Hindlimb muscle (tissue), 1 donor: Measurements from ENCODE around the gene S100A7A. TPM values are rescaled to one million over a fixed set of nuclear protein-coding genes. Genes with fewer than 3 reads are reported as not detected.
A peak's percentile ranks its signal among the peaks of the same experiment; 100 is the strongest.

Experiments
- DNase-seq: peaks from one replicate; pipeline ENCODE4 v3.0.0-alpha.2; 2013
- polyA plus RNA-seq: library from polyadenylated mRNA; unstranded; fragments of 120-200 nt; gene quantifications from one replicate; pipeline ENCODE4 v1.2.1, GENCODE V29; 2013; ENCODE audit not compliant: insufficient read length

S100A7A gene
- not detected for polyA plus RNA-seq

DNA sequence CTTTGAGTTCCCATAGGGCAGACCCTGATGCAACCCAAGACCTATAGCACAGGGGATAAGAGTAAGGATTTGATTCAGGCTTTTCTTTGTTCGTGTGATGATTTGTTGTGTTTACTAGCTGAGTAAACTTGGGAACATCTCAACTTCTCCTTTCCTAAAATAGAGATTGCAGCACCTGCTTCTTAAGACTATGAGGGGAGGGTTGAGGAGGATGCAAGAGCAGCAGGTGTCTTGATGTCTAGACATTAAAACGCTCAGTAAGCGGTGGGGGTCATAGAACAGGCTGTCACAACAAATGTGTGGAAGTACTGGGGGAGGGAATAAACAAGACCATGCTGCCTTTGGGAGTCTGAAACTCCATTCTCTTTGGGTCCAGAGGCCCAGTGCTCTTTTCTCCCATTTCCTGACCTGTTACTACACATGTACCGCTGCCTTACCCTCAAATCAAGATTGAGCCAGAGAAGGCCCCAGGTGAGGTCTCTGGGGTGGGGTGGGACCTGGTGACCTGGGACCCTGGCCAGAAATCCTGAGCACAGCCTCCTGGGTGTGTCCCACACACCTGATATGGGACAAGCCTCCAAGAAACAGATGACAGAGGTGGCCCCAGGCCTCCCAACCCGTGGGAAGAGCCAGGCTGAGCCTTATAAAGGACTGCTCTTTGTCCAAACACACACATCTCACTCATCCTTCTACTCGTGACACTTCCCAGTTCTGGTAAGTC is at the start of gene S100A7A:
TSS of gene S100A7A (plus strand) at position 671 of the 721 bp plus-strand sequence. CDS start 1,563 bp downstream, outside the sequence.
- DNase-seq = no peak

DNA sequence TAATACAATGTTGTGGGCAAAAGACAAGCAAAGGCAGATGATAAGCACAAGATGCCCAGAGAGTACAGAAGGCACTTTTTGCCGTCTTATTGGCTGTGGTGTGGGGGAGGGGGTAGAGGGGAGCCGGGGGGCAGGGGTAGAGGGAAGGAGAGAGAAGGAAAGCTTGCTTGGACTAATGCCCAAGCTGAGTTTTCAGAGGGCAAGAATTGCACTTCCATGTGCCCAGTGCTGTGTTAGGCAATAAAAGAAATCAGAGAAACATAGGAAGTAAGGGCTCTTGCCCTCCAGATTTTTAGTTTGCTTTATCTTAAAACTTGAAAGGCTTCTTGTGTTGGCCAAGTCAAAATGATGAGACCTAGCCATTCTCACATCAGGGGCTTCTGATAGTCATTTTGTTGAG is 49.2 kb upstream of the S100A7A start:
- no peak for DNase-seq

DNA sequence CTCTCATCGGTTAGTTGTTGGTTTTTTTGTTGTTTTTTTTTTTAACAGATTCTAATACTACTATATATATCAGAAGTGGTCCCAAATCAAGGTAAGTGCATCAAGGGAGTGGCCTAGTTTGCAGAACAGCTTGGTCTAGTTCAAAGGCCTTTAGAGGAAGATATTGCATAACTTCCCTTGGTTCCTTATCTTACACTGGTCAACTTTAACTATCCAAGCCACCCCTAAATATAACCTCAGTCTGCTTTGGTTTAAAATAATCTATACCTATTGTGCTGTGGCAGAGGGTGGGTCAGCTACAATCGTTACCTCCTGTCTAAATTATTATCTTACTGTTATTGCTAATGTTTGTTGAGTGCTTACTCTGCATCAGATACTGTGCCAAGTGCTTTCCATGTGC is 47.8 kb upstream of the S100A7A start:
- no peak for DNase-seq

DNA sequence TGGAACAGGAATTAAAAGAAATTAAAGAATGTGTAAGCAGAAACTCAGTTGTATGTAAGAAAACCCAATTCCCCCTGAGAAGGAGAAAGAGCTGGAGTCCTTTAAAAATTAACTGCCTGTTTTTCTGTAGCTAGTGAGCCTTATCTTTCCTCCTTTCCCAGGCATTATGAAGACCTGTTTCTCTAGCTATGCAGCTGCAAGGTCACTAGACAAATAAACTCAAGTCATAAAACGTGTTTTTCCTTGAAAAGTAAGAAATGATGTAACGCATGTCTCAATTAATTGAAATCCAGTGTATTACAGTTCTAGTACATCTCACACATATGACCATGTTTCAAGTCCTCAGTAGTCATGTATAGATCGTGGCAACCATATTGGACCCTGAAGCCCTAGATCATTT is 46.2 kb upstream of the S100A7A start:
- no peak for DNase-seq

DNA sequence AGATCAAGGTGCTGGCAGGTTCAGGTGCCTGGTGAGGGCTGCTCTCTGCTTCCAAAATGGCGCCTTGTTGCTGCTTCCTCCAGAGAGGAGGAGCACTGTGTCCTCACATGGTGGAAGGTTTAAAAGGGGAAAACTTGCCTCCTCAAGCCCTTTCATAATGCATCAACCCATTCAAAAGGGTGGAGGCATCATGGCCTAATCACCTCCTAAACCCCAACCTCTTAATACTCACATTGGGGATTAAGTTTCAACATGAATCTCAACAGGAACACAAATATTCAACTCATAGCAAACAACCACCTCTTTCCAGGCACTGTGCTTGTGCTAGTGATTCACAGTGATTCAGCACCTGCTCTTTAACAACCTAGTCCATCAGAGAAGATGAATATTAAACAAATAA is 45.1 kb upstream of the S100A7A start:
- no peak for DNase-seq

DNA sequence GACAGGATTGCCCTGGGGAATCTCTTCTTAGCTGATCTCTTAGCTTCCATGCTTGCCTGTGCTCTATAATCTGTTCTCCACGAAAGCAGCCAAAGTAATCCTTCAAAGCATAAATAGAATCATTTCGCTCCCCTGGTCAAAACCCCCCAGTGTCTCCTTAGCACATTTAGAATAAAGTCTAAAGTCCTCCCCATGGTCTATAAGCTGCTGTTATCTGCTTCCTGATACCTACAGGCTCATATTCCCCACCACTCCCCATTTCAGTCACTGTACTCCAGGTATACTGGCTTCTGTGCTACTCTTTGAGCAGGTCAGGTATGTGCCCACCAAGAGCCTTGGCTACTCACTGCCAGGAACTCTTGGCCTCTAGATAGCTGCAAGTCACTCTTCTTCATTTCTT is 43.7 kb upstream of the S100A7A start:
- no peak for DNase-seq

DNA sequence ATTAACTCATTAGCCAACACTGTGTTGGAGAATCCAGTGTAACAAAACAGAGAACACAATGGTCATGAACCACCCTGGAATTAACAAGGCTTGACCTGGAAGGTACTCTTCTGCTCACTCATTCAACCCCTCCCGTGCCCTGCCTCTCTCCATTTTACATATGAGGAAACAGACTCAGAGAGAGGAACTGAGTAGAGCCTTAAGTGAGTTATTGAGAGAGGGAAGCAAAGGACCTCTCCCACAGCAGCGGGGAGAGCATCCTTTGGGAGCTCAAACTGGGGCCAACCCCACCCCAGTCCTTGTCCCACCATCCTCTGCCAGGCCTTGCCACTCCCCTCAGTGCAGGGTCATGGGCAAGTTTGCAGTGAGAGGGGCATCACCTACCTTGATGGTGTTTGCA is 42.2 kb upstream of the S100A7A start:
- DNase-seq = no peak

DNA sequence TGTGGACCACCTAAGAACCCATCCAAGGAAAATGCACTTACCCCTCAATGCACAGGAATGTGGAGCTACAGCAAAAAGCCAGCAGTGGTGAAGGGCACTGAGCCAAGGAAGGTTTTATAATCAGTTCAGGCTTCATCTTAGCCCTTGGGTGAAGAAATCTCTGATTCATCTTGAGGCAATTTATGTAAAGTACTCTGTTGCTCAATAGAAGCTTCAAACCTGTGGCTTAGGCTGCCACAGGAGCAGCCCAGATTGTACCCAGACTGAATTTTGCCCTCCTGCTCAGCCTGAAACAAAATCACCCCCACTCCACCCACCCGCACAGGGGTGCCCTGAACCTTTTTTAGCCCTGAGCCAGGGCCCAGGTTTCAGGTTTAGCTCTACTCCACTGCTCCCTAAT is 40.8 kb upstream of the S100A7A start, which contains the start of gene S100A12:
TSS of gene S100A12 (minus strand) at position 111 of the 400 bp plus-strand sequence. CDS start 1,029 bp downstream, outside the sequence.
- no peak for DNase-seq

DNA sequence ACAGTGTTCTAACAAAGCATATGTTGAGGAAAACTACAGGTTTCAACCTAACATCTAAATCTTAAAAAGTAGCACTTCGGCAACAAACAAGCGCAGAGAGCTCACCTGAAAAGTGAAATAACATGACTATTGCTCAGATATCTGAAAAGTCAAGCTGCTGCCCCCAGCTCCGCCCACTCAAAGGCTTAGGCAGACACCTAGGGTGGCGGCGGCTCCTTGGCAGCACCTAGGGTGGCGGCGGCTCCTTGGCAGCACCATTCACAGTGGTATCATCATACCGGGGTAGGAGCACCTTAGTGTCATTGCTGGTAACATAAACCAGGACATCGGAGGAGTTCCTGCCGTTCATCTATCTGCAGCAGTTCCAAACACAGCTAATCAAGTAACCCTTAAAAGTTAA is 36.7 kb upstream of the S100A7A start:
- DNase-seq = no peak

DNA sequence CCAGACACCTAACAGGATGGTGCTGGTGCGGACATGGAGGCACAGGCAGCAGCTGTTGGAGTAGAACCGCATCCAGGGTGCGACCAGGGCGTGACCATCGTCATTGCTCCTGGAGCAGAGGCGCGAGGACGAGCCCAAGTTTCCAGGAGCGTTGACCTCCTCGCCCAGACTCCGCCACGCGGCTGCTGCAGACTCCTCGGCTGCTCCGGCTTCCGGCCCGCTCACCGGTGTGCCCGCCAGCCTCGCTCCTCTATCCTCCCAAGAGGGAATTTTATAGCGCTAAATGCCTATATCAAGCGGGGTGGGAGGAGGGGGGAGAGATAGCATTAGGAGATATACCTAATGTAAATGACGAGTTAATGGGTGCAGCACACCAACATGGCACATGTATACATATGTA is 35.6 kb upstream of the S100A7A start:
- no peak for DNase-seq

DNA sequence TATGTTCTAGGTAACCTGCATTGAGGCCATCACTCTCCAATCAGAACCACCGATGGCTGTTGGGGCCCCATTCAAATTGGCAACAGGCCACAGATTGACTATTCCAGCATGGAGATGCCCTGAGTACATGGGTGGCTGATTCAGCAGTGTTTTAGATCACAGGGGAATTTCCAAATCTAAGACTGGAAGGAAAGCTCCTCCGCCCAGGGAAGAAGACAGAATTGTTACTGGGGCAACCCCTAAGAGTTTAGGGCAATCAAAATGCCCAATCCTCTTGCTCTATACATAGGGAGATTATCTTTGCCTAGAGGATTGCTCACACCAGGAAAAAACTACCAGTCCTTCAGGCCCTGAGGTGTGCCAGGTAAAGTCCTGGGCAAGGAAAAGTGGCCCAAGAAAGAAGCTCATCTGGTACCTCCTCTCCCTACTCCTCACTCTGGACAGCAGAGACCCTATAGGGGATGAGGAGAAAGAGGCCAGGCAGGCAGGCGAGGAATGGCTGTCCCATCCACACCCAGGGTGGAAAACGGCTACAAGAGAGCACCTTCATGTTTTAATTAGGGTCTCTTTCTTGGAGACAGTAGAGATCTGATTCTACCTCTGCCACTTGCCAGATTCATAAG is 31.3 kb upstream of the S100A7A start:
- DNase-seq = no peak

DNA sequence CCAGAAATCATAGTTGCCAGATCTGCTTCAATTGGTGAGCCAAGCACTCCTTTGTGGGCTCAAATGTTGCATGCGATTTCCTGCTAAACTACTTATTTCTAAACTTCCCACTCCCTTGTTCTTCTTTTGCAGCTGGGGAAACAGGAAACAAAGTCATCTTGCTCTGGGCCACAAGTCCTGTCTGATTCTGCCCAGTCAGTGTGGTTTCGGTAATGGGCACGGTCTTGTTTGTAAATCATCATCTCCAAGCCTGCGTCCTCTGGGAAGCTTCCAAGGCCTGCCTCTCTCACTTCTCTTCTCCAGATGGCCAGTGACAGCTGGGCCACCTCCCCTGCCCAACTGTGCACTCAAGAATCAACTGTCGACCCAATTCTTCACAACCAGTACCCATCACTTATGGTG is 29.8 kb upstream of the S100A7A start:
- peak; percentile 29 for DNase-seq

DNA sequence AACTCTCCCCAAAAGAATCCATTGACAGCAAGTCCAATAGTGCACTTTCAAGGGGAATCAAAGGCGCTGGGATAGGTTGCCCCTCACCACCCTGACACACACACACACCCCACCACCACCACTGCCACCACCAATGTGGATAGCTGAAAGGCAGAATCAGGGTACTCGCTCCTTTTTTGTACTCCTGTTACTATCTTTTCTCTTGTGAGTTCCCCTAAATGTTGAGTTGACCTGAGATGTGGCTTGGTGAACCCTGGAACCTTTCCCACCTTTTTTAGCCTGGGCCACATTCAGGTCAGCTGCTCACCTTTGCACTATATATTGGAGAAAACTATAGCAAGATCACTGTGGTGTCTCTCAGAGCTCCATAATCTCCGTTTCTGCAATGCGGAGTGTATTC is 29.3 kb upstream of the S100A7A start:
- DNase-seq = no peak

DNA sequence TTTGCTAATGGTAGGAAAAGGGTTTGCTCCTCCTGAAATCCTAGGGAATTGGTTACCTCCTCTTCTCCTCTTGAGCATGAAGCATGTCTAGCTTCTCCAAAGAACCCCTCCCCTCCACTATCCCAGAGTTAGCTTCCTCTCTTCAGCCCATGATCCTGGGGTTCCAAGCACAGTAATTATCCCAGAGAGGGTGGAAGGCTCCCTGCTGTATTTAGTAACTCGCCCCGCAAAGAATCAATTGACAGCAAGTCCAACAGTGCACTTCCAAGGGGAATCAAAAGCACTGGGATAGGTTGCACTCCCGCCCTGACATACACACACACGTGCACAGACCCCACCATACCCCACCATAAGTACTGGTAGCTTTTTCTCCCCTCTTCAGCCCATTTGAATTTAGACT is 28.5 kb upstream of the S100A7A start:
- DNase-seq = no peak

DNA sequence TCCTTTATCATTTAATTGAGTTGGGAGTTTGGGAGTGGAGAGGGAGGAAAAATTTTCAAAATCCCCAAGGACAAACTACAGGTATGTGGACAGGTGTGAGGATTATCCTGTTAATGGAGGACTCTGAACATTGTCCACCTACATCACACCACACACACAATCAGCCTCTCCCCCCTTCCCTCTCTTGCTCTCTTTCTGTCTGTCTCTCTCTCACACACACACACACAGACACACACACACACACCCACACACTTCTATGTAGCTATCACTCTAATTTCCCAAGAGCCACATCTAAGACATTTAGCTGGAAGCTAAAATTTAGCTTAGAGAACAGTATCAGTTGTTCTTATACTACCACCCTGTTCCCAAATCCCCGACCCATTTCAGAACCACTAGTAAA is 26.9 kb upstream of the S100A7A start:
- no peak for DNase-seq

DNA sequence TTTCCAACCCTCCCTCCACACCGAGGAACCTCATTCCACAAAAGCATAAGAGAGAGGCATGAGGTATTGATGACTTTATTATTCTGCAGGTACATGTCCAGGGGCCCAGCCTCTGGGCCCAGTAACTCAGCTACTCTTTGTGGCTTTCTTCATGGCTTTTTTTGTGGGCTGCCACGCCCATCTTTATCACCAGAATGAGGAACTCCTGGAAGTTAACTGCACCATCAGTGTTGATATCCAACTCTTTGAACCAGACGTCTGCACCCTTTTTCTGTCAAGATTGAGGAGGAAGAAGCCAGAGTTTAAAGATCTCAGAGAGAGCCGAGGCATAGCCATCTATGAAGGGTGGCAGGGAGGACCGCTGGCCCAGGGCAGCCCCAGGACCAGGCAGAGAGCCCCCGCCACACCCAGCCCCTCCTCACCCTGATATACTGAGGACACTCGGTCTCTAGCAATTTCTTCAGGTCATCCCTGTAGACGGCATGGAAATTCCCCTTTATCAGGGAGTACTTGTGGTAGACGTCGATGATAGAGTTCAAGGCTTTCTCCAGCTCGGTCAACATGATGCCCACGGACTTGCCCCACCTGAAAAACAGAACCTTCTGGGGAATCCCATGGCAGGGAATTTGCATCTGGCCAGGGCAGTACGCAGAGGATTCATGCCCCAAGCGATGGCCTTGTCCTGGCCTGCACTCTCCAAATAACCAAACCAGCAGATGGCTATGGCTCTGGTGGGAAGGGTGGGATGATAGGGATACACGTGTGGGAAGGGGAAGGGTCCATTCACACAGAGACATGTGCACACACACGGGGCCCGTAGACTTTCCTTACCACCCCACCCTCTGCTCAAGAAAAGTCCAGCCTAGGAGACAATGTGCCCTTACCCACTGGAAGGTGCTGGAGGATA is 26.1 kb upstream of the S100A7A start:
- DNase-seq = no peak

DNA sequence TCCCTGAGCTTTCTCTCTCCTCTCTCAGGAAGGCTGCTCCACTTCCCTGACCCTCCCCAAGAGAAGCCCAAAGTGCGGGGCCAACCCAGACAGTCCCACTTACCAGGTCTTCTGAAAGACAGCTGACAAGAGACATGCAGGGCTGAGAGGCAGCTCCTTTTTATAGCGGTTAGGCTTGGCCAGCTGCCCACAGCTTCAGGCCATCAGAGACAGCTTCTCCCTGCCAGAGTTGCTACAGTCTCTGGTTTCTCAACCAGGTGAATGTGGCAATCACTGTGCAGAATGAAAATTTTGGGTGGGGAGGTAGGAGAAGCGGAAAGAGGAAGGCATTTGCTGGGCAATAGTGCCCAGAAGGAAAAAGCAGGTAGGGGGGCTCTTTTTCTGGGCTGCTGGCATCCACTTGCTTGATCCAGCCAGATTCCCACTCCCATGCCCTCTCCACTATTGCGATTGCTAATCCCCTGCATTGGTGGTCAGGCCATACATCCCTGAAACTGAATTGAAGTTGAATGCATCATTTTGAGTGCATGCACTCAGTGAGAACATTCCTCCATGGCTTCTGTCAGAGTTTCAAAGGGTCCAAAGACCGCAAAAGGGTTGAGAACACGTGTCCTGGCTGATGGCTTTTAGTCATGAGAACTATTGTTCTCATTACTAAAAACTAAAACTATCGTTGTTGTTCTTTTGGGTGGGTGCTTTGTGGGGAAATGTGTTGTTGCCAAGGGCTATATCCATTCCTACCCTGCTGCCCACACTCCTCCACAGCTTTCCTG is 25.2 kb upstream of the S100A7A start, which contains the start of gene S100A8:
TSS of gene S100A8 (minus strand) at position 136 of the 773 bp plus-strand sequence. CDS start 538 bp downstream, outside the sequence.
- DNase-seq = no peak

DNA sequence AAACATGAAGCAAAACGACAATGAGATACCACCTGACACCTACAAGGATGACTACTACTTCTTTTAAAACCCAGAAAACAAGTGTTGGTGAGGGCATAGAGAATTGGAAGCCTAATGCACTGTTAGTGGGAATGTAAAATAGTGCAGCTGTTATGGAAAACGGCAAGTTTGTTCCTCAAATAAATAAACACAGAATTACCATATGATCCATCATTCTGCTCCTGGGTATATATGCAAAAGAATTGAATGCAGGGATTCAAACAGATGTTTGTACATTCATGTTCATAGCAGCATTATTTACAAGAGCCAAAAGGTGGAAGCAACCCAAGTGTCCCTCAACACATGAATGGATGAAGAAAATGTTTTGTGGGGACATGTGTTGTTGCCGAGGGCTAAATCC is 24.1 kb upstream of the S100A7A start:
- no peak for DNase-seq

DNA sequence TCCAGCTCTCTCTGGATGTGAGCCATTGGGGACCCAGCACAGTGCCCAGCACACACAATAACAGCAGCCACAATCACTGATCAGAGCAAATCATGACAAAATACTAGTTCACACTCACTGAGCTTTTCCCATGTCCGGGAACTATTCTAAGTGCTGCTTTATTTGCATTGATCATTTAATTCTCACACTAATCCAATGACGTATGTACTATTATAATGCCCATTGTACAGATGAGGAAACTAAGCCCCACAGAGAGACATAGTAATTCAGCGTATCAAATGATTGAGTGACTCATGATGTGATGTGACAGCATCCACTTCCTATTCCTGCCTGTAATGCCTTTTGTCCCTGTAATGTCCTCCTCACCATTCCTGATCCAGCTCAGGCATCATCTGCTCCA is 23.5 kb upstream of the S100A7A start:
- no peak for DNase-seq

DNA sequence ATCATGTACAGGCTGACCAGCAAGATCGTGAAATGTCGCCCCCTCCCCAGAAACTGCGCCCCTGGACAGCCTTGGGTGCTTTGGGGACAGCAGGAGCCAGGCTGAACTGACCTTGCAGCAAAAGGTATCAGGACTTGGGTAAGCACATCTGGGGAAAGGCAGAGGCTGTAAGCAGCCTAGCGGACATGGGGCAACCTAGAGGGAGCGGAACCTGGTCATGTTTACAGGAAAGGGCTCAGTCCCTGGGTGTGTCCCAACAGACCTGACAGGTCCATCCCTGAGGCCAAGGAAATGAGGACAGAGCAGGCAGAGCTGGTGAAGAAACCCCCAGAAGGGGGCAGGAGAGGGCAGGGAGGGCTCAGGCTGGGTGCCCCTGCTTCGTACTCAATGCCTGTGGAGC is 22.4 kb upstream of the S100A7A start:
- no peak for DNase-seq

DNA sequence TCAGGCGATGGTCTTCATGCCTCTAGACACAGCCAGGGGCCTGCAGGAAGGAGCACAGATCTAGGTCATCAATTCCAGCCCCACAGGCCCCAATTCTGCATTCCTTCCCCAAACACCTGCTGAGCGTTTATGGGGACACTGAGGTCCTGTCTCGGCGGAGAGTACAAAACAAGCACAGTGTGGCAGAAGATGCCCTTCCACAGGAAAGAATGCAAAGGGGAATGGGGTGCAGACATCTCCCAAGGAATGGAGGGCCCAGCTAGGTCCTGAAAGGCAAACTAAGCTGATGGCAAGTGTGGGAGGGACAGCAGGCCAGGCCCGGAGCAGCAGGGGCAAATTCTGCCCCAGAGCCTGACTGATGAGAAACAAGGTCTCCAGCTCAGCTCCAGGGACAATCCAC is 21.9 kb upstream of the S100A7A start:
- DNase-seq = no peak

DNA sequence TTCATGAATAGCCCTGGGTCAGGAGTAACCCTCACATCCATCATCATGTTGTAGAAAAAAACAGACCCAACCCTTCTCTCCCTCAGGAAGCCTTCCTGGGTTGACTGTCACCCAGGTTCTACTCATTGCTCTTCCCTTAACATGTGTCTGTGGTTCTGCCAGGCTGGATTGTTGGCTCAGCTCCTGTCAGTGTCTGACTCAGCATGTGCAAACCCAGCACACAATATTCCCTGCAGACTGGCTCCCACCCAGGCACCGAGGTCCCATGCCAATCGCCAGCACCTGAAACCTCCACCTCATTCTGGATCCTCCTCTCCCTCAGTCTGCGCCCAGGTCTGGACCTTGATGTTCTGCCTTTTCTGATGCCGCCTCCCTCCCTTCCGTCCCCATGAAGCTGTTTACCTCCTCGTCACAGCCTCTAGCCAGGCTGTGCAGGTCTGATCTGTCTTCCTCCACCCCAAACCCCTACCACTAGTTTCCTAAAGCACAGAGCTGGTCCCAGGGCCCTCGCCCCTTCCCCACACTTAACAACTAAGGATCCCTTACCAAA is 21.1 kb upstream of the S100A7A start:
- no peak for DNase-seq
